HG03460 (cell line): ENCODE results near the gene BRD7.

Experiments used
- ATAC-seq: cut with Tn5 transposase; IDR thresholded peaks from one replicate; pipeline ENCODE4 v1.9.1; 2021; ENCODE audit not compliant: unreplicated experiment

The BRD7 gene

DNA sequence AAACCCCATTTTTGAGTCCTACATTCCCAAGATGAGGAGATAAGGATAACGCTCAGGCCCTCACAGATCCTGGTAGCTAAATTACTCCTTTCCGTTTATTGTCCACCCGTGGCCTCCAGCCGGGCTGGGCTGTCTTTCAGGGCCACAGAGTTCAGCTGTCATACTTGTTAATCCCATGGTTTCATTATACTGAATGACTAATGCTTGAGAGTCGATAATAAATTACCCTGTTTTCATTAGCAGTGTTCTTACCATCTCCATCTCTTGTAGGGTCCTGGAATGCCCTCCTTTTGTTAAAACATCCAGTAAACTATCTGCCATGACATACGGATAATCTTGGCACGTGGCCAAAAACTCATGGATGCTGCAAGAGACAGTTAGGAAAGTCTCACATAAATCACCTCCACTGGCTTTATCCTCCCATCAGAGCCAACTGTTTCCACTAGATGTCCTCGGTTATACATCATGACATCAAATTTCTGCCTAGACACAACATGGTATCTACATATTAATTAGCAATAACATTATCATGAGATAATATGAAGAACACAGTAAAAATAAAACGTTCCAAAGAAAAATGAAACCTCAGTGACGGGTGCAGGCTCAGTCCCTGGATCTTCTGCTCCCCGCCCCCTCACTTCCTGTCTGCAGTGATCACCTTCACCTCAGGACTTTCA lies 45.3 kb downstream of the BRD7 start:
- no peak for ATAC-seq

DNA sequence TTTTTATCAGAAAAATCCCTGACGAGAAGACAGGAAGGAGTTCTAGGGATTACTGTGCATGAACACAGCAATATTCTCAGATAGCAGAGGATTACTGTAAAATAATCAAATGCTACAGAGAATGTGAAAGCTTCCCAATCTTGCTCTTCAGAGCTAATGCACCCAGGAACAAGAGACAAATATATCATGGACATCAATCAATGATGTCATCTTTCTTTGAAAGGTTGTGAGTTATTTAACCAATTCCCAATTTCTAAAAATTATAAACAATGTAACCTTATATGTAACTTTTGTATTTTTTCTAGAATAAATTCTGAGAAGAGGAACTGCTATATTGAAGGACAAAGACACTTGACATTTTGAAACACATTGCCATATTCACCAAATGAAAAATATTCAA lies 46.5 kb downstream of the BRD7 start:
- ATAC-seq = no peak

DNA sequence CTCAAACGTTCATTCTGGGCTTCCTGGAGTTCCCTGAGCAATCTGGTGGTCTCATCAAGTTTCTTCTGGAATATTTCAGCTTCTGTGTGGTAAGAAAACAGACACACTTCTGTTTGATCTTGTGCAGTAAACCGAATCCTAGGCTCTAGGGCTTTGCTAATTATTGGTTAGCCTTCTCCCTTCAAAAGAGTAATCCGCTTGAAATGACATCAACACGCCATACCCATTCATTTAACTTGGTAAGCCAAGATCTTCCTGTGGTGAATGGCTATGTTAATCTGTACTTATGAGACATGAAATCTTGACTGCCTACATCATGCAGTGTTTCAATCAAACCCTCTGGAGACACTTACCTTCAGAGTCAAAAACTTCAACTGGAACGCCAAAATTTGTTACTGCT lies 48.5 kb downstream of the BRD7 start:
- ATAC-seq = no peak

DNA sequence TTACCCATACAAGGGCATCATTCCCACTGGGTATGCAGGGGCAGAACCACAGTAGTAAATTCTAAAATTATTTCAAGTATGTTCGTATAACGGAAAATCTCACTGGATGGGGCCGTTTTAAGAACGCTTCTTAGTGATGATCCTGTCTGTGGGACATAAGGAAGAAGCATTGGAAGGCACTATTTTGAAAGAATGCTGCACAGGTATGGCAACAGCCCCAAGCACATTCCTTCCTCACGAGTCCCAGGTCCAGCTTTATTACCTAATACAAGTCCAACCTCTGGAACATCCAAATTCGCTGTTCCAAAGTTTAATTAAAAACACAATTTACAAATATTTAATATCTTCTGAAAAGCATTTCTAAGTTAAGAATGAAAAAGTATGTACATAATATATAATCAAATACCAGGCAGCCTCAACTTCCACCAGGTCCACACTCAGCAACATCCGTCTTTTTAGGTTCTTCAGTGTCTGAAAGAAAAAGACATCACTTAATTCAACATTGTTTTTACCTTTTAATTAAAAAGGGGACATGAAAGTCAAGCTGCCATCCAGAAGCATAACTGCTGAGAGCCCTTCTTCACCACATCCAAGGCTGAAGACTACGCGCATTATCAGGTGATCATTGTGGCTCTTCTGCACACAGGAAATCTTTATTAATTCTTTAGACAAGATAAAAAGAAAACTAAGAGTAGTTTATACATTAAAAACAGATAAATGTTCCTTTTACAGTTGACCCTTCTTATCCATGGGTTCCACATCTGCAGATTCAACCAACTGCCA lies 49.8 kb downstream of the BRD7 start:
- ATAC-seq = no peak

DNA sequence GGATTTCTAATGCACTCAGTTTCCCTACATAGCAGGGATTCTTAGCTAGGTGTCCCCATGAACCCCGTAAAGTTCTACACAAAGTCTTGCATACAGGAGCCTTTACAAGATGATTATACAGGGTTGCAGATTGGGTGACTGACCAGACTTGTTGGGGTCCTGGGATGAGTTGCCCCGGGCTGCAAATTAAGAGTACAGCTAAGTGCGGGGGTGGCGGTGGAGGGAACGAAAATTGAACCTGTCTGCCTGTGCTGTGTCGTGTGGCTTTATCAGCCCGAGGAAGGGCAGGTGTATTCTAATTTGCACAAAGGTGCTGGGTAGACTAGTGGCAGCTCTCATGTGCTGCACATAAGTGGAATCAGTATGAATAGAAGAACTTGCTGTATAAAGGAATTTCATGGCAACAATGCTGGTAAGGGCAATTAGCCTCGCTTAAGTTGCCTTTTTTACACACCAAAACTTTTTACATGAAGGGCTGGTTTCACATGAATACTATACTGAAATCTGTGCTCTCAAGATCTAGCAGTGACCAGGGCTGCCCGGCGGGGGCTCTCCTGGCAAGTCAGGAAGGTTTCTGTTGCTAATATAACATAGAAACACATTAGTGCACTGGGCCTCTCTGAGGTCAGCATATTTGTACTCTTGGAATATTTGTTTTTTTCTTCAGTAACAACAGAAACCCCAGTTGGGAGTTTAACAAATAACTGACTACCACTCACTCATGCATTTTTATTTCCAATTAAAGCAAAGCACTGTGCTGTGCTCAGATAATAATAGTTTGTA lies 51.7 kb downstream of the BRD7 start:
- no peak for ATAC-seq

DNA sequence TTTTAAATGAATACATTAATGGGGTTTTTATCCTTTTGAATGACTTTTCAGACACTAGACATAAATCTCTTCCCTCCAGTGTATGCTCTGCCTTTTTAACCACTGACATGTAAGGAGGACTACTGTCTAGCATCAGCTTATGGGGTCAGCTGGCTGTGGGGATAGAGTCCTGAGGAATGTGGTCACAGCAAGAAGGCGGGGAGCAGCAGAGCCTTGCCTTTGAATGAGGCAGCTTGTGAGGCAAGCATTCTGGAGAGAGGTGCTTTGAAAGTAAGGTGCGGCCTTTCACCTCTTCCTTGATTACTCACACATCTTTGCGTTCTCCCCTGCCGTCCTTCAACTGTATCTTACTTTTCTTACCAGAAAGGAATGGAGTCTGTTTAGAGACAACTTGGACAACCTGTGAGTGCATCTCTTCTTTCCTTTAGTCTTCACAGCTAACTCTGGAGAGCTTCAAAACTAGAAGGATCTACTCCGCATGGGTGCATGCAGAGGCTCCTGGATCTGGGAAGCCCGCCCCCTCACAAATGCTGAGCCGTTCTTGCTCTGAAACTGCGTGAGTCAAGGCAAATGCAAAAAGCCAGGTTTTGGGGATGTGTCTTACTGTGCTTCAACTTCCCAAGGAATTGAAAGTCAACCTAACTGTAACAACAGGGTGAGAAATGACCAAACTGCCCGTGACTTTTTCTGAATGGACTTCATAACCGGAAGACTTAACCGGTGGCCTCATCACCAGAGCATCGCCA lies 52.5 kb downstream of the BRD7 start:
- ATAC-seq = no peak

DNA sequence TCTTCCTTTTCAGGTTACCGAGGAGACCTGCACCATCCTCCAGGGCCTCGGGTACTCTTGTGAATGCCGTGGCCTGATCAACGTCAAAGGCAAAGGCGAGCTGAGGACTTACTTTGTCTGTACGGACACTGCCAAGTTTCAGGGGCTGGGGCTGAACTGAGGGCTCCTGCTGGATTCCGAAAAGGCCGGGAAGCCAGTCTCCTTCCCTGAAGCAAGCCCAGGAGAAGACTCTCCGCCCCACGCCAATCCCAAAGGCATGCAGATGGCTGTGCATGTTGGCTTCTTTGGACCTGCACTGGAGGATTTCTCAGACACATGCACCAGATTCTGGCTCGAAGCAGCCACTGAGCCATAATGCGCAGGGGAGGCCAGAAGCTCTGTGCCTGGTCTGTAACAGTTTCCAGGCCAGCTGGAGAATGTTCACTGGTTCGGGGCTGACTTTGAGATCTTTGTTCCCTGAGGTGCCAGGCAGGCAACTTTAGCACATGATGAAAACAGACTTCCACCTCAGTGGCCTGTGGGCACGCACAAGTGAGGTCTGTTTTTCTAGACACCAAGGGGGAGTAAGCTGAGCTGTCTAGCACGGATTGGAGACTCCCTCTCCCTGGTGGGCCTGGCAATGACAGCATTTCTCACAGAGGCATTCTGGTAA lies 53.3 kb downstream of the BRD7 start:
- ATAC-seq = no peak

DNA sequence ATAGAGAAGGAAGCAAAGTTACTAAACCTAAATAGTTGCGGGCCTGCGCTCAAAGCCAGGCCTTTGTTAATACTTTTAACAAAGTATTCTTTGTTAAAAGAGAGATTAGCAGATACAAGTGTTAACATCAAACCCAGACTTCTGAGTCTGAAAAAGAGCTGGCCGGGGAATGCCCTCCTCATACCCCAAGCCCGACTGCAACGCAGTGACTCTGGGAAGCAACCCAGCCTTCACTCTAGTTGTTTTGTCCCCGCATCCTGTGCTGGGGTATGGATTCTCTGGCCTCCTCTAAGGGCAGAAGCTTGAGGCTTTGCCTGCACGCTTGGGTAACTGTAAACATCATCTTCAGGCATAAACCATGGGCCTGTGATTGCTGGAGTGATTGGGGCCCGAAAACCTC lies 54.1 kb downstream of the BRD7 start:
- ATAC-seq = no peak

DNA sequence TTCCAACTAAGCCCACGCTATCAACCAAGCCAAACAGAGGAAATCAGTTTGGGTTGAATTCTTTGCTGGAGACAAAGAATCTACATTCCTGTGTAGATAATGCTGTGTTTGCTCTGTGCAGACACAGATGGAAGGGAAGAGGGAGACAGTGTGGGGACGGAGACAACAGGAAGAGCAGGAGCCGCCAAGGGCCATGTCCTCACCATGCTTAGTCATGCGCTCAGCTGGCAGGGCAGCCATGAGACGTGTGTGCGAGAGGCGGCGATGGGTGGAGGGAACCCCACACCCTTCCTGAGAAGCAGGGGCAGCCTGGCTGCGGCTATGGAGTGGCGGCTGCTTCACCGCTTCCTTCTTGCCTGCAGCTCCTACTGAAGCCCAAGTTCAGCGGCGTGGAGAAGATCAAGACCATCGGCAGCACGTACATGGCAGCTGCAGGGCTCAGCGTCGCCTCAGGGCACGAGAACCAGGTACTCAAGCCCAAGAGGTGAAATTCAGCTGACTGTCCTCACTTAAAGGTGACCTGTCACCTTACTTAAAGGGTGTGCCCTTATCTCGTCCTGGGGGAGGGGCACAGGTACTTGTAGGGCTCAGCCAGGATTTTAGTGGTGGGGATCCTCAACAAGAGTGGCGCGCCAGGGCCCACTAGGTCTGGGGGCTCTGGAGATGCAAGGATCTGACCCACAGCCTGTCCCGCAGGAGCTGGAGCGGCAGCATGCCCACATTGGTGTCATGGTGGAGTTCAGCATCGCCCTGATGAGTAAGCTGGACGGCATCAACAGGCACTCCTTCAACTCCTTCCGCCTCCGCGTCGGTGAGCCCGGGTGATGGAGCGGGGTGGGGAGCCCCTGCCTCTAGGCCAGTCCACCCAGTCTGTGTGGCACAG lies 55.0 kb downstream of the BRD7 start:
- no peak for ATAC-seq

DNA sequence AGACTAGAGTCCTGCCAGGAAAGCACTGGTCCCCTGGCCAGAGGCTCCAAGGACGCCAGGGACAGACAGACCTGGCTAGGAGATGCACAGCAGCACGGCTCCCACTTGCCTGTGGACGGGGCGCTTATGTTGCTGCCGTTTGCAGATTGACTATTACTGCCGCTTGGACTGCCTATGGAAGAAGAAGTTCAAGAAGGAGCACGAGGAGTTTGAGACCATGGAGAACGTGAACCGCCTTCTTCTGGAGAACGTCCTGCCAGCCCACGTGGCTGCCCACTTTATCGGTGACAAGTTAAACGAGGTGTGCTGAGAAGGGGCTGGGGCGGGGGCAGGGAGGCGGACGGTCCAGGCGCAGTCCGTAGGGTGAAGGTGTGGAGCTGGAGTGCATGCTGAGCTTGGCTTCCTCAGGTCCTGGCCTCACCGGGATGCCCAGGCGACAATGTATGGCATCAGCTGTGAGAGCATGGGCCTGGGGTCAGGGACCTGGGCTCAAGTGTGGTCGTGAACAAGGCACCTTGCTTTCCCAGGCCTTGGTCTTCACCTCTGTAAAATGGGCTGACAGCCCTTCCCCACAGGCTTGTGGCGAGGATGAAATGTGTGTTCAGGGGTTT lies 56.8 kb downstream of the BRD7 start:
- ATAC-seq = no peak

DNA sequence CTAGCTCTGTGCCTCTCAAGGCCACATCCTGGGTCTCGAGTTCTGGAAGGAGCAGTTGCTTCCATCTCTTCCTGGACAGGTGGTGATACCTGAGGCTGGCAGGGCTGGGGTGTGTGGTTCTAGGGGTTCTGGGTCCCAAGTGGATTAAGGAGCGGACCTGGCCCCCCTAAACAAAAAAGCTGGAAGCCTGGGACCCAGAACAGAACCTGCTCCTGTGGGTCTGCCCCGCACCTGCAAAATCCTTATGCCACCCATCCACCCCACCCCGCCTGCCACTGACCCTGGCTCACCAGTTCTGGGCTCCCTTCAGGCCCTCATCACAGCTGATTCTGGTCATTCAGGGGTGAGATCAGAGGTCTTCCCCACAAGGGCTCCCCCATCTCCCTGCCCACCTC lies 57.7 kb downstream of the BRD7 start:
- no peak for ATAC-seq

DNA sequence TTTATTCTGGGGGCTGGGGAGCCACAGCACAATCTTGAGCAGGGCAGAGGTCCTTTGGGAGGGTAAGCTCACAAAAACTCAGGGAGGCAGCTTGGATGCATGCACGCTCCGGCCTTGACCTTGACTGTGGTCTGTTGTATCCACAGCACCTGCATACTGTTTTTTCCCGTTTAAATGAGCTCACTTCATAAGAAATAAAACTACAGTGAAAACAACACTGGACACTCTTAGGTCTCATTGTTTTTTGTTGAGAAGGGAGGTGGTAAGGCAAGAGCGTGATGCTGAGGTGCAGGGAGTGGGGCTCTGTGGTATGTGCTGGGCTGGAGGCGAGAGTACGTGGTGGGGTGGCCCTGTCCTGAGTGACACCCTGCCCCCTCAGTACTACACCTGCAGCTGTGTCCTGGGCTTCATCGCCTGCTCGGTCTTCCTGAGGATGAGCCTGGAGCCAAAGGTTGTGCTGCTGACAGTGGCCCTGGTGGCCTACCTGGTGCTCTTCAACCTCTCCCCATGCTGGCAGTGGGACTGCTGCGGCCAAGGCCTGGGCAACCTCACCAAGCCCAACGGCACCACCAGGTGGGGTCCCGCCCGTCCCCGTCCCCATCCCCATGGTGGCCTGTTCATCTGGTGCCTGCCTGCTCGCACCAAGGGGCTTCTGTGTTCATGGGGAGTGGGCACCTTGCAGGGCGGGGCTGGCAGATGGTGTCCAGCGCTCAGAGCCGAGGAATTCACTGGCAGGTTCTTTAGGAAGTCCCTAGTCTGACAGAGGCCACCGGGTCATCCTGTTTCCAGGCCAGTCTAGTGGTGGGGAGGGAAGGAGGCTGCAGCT lies 58.3 kb downstream of the BRD7 start:
- ATAC-seq = no peak

DNA sequence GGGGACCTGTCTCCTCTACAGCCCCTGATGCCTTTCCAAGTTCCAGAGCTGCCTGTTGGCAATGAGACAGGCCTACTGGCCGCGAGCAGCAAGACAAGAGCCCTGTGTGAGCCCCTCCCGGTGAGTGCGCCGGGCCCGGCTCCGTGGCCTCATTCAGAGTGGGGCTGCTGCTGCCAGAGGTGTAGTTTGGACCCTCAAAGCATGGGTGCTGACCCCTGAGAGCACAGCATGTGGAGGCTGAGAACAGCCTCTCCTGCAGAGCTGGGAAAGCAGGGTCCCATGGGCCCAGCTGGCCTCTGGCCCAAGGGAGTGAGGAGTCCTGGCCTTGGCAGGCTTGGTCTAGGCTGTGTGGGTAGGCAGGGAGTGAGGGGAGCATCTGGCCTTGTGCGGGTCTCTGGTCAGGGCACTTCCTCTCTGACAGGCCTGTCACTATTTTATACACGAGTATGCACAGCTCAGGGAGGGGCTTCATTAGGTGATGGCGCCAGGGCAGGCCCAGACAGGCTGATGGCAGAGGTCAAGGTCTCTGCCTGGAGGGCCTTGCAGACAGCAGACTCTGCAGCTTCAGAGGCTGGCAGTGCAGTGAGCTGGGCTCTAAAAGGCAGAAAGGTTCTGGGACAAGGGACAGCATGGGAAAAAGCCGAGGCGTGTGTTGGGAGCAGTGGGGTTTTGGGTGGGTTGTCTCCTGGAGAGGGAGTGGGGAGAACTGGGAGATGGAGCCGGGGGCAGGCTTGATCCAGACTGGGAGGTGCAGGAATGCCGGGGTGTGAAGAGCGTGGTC lies 59.1 kb downstream of the BRD7 start:
- no peak for ATAC-seq

DNA sequence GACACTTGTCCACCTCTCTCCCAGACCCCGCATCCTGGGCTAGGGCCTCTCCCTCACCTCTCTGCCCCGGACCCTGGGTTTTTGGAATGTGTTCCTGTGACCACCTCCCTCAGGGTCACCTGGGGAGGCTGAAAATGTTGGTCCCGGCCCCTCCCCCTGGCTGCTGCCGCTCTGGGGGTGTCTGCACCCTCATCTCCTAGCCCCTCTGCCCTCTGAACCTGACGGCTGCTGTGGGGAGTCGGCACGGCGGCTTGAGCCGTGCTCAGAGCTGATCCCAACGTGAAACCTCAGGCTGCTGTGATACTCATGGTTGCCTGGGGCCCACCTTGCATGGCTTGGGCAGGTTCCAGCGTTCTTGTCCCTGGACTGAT lies 59.6 kb downstream of the BRD7 start:
- ATAC-seq = no peak

DNA sequence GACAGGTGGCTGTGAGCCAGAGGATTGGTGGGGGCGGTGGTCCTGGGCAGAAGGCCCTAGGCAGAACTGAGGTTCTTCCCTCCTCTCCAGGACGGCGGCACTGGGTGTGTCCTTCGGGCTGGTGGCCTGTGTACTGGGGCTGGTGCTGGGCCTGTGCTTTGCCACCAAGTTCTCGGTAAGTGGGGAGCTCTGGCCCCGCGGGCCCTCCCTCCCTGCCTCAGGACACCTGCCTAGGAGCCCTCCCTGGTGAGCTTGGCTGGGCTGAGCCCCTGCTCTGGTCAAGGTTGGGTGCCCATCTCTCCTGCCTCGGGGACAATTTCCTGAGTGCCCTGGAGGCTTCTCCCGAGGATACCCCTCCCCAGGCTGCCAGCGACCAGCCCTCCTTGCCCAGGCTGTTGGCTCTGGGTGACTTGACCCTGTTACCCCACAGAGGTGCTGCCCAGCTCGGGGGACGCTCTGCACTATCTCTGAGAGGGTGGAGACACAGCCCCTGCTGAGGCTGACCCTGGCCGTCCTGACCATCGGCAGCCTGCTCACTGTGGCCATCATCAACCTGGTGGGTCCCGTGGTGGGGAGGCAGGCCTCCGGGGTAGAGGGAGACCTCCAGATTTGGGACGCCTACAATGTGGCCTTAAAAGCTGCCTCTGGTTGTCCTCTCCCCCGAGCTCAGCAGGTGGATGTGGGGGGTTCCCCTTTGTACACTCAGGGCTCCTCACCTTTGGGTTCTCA lies 60.4 kb downstream of the BRD7 start:
- no peak for ATAC-seq

DNA sequence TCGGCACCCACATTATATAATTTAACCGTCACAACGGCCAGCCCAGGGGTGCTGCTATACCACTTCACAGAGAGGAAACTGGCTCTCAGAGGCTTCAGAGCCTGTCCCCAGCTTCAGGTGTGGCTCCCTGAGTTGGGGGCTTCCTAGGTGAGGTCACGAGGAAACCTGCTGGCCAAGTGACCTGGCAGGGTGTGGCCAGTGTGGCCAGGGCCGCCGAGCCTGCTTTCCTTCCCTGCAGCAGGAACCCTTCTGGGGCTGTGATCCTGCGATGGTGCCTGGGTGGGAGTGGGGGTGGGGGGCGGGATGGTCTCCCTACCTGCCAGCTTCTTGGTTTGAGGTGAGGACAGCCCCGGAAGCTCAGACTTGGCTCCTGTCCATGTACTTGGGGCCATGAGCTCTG lies 62.5 kb downstream of the BRD7 start:
- ATAC-seq = no peak

DNA sequence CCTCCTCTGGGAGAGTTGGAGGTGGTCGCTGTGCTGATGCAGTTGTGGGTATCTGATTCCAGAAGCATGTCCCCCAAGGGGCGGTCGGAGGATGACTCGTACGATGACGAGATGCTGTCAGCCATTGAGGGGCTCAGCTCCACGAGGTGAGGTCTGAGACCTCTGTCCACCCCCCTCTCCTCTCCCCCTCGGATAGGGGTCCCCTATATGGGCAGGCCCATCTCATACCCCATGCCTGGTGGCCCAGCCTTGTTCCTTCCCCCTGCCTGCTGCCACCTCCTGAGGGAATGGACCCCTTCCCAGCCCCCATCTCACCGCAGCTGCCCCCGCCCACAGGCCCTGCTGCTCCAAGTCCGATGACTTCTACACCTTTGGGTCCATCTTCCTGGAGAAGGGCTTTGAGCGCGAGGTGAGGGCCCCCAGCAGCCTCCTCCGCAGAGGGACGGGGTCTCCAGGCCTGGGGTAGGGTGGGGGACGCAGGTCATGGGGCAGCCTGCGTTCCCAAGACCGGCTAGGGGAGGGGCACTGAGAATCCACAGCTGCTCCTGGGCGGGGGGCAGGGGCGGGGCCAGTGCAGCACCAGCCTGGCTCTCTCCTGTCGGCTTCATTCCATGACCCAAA lies 63.2 kb downstream of the BRD7 start:
- ATAC-seq = no peak
